Glutamatergic neuron (in vitro differentiated cells): ENCODE data around the gene SYNM. TPM values are rescaled to one million over a fixed set of nuclear protein-coding genes. Genes with fewer than 3 reads are reported as not detected.
"Not testable (repeated sequence)": the region's sequence is repeated elsewhere in the genome, so short reads cannot be mapped to it uniquely, and the experiment has no call there.

Experiments
- DNase-seq: peaks from one replicate; pipeline ENCODE4 v3.0.0; 2022
- H3K27ac Mint-ChIP-seq: one replicate; pipeline ENCODE4 v1.8.0; 2020; ENCODE audit warnings: mild to moderate bottlenecking, mixed read lengths, inconsistent platforms; ENCODE audit not compliant: unreplicated experiment
- H3K27me3 Mint-ChIP-seq: one replicate; pipeline ENCODE4 v1.8.0; 2020; ENCODE audit warnings: mild to moderate bottlenecking, moderate library complexity, mixed read lengths, inconsistent platforms; ENCODE audit not compliant: unreplicated experiment
- H3K36me3 Mint-ChIP-seq: one replicate; pipeline ENCODE4 v1.8.0; 2020; ENCODE audit warnings: mild to moderate bottlenecking, mixed read lengths, inconsistent platforms; ENCODE audit not compliant: unreplicated experiment
- H3K4me1 Mint-ChIP-seq: one replicate; pipeline ENCODE4 v1.8.0; 2020; ENCODE audit warnings: mild to moderate bottlenecking, low read depth, mixed read lengths, inconsistent platforms; ENCODE audit not compliant: unreplicated experiment
- H3K4me3 Mint-ChIP-seq: one replicate; pipeline ENCODE4 v1.8.0; 2020; ENCODE audit warnings: mild to moderate bottlenecking, mixed read lengths, inconsistent platforms; ENCODE audit not compliant: unreplicated experiment
- H3K9me3 Mint-ChIP-seq: one replicate; pipeline ENCODE4 v1.8.0; 2020; ENCODE audit warnings: mild to moderate bottlenecking, moderate library complexity, mixed read lengths, inconsistent platforms; ENCODE audit not compliant: unreplicated experiment
- total RNA-seq: library from RNA; stranded (reverse); fragmentation: NEBNext Ultra II Directional; extraction: Animal tissue kit (Norgen Biotek cat#: 25700); gene quantifications from one replicate; pipeline ENCODE4 v1.2.1, GENCODE V29; 2021; ENCODE audit not compliant: unreplicated experiment
- TF ChIP-seq, protein P1 (sequence below): fragments of 200-600 bp; sonication (generic); IDR thresholded peaks from one replicate; pipeline ENCODE4 v1.5.0; 2021; ENCODE audit not compliant: partially characterized antibody, unreplicated experiment

The SYNM gene
- total RNA-seq, 1 donor from 2014 or later, result 4.8 TPM

DNA sequence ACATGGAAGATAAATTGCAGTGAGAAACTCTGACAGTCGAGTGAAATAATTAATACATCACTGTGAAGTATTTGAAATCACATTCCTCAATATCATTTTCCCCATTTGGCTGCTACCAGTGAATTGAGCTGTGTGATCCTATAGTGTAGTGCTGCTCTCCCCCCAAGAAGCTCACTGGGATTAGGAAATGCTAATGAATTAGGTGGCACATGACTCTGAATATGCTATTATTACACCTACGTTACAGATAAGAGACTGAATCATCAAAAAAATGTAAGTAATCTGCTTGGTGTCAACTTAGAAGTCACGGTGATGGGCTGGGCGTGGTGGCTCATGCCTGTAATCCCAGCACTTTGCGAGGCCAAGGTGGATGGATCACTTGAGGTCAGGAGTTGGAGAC, 34.7 kb upstream of the SYNM start:
- H3K9me3 Mint-ChIP-seq, result peaks cover under 1% of the 10 kb centered on the region
- TF ChIP-seq, protein P1, sequence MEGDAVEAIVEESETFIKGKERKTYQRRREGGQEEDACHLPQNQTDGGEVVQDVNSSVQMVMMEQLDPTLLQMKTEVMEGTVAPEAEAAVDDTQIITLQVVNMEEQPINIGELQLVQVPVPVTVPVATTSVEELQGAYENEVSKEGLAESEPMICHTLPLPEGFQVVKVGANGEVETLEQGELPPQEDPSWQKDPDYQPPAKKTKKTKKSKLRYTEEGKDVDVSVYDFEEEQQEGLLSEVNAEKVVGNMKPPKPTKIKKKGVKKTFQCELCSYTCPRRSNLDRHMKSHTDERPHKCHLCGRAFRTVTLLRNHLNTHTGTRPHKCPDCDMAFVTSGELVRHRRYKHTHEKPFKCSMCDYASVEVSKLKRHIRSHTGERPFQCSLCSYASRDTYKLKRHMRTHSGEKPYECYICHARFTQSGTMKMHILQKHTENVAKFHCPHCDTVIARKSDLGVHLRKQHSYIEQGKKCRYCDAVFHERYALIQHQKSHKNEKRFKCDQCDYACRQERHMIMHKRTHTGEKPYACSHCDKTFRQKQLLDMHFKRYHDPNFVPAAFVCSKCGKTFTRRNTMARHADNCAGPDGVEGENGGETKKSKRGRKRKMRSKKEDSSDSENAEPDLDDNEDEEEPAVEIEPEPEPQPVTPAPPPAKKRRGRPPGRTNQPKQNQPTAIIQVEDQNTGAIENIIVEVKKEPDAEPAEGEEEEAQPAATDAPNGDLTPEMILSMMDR, result no peak
- no peak for DNase-seq
- no peaks in the 10 kb centered on the region for H3K4me1 Mint-ChIP-seq
- no peak overlapping the region for H3K27ac Mint-ChIP-seq
- H3K27me3 Mint-ChIP-seq, result peaks cover 3% of the 10 kb centered on the region
- no peak overlapping the region for H3K4me3 Mint-ChIP-seq
- no peaks in the 10 kb centered on the region for H3K36me3 Mint-ChIP-seq

DNA sequence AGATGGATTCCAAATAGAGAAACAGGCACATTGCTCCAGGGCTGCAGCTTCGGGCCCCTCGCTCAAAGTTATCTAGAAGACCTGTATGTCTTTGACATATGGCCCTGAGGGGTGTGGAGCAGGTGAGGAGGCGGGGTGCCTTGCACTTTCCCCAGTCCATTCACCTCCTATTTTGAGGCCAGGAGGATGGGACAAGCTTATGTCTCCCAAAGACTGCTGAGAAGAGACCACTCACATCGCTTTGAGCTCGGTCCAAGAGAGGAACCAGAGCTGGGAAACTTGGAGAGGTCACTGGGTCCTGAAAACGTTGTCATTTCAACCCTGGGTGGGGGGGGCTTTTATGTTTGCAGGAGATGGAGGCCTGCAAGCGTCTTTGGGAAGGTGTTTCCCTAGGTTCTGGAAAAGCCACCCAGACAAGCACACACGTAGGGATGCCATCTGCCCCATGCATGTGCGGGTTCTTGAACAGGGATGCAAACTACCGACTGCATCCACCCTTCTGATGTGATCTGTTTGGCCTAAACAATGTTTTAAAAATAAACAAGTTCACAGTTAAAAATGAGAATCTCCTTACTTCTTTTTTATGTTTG, 33.7 kb upstream of the SYNM start:
- peaks cover 2% of the 10 kb centered on the region for H3K27me3 Mint-ChIP-seq
- DNase-seq, result no peak
- no peak overlapping the region for H3K4me3 Mint-ChIP-seq
- H3K9me3 Mint-ChIP-seq, result no peaks in the 10 kb centered on the region
- no peaks in the 10 kb centered on the region for H3K36me3 Mint-ChIP-seq
- H3K4me1 Mint-ChIP-seq, result no peaks in the 10 kb centered on the region
- no peak overlapping the region for H3K27ac Mint-ChIP-seq
- TF ChIP-seq, protein P1, result no peak

DNA sequence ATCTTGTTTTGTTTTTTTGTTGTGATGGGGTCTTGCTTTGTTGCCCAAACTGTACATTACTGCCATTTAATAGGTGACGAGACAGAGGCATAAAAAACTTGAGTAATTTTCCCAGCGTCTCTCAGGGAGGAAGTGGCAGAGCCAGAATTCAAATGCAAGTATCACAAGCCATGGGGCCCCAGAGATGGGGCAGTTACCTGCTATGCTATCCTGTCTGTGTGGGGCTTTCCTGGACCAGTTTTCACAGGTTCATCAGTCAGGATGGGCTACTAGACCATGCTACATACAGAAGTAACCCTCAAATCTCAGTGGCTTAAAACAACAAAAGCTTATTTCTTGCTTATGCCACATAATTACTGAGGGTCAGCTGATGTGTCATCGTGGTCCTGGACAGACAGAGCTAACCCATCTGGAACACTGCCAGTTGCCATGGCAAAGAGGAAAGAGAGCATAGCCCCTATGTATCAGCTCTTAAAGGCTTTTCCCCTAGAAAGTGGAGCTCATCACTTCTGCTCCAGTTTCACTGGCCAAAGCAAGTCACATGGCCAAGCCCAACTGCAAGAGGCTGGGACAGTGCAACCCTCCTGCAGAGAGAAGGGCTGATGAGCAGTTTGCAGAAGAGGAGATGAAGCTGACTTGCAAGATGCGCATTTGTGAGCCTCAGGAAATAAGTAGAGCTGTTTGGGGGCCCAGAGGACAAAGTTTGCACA, 31.7 kb upstream of the SYNM start:
- Mint-ChIP-seq H3K27ac (no peak overlapping the region), H3K9me3 (no peaks in the 10 kb centered on the region), H3K27me3 (no peaks in the 10 kb centered on the region), H3K4me3 (no peak overlapping the region), H3K36me3 (no peaks in the 10 kb centered on the region), H3K4me1 (peaks cover 5% of the 10 kb centered on the region)
- TF ChIP-seq, protein P1, result no peak
- no peak for DNase-seq

DNA sequence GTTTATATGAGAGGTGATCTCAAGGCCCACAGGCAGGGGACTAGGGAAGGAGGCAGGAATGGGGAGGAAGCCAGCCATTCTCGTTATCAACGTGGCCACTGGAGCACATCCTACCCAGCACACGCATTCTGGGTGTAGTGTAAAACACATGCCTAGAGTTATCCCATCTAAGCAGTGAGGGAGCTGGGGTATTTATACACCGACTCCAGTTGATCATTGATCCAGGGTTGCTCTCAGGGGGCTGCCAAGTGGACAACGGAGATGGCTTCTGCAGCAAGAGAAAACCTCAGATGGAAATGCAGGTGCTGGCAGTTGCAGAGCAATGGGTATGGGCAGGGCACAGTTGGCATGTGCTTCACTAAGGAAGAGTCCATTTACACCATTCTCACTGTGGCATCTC, 30.4 kb upstream of the SYNM start:
- no peaks in the 10 kb centered on the region for H3K9me3 Mint-ChIP-seq
- no peaks in the 10 kb centered on the region for H3K36me3 Mint-ChIP-seq
- TF ChIP-seq, protein P1, result no peak
- no peak for DNase-seq
- H3K4me1 Mint-ChIP-seq, result peaks cover 5% of the 10 kb centered on the region
- H3K27ac Mint-ChIP-seq, result no peak overlapping the region
- no peaks in the 10 kb centered on the region for H3K27me3 Mint-ChIP-seq
- H3K4me3 Mint-ChIP-seq, result no peak overlapping the region

DNA sequence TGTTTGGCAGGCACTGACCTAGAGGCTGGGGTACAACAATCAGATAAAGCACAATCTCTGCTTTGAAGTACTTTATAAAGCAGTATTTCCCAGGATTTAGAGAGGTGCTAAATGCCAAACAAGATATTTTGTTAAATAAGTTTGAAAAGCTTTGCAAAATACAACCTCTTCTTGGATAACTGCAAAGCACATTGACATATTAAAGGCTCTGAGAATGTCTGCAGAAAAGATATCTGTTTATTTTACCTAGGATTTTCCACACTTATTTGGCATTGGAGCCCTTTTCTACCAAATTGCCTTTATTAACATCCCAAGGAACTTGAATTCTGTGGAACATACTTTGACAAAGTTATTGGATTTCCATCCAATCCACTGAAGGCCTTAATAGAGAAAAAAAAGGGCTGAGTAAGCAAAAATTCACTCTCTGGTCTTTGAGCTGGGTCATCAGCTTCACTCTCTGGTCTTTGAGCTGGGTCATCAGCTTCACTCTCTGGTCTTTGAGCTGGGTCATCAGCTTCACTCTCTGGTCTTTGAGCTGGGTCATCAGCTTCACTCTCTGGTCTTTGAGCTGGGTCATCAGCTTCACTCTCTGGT, 29.7 kb upstream of the SYNM start:
- not testable (repeated sequence) for H3K27me3 Mint-ChIP-seq, H3K27ac Mint-ChIP-seq, H3K36me3 Mint-ChIP-seq

More for the DNA sequence above, 29.7 kb upstream of the SYNM start:
- not testable (repeated sequence) for DNase-seq, H3K9me3 Mint-ChIP-seq, H3K4me1 Mint-ChIP-seq, H3K4me3 Mint-ChIP-seq
